ENCODE measurements around the gene CTSH.

DNA sequence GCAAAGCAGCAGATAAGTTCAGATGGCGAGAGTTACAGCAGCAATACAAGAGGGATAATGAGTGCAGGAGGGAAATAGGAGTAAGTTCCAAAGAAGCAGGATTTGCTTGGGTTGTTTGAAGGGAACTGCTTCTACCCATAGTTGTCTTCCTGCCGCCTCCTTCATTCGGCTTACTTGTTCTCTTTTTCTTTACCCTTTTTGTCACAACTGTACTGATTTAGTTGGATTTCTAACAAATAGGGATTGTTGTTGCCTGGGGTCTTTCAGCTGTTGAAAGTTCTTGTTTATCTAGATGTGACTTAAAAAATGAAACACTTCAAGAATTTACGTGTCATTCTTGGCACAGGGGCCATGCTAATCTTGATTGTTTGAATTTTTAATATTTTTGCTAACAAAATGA is 46.3 kb downstream of the CTSH start:
- no peak for TF ChIP-seq ZNF710 (CRISPR knock-in tag; IDR thresholded peaks at IDR 0.05; ENCODE audit: borderline replicate concordance)
- no peak for TF ChIP-seq TBL1XR1 (IDR thresholded peaks at IDR 0.05; ENCODE audit: borderline replicate concordance, low read length, partially characterized antibody)
- no peak for TF ChIP-seq ZNF775 (CRISPR knock-in tag; IDR thresholded peaks at IDR 0.05; ENCODE audit: borderline replicate concordance)
- no peak for TF ChIP-seq PHF8 (CRISPR knock-in tag; IDR thresholded peaks at IDR 0.05)
- TF ChIP-seq CBX2 (IDR thresholded peaks at IDR 0.05; ENCODE audit: low read depth, low read length): no peak
- TF ChIP-seq CBX2 (CRISPR knock-in tag; IDR thresholded peaks at IDR 0.05; ENCODE audit: low read depth): no peak
- no peak for TF ChIP-seq POLR2A (IDR thresholded peaks at IDR 0.05; ENCODE audit: insufficient read depth in 1 of 2, low read depth in 2 of 2, low read length in 2 of 2)
- no peak for TF ChIP-seq BORCS8-MEF2B (CRISPR knock-in tag; IDR thresholded peaks at IDR 0.05)
- no peak for TF ChIP-seq ONECUT2 (CRISPR knock-in tag; IDR thresholded peaks at IDR 0.05)
